Testis (tissue), 2 donors: ENCODE data around the gene HOXB4.

Experiments
- CTCF ChIP-seq, 3 experiments: fragments of 450-650 bp in 2 of 3; fragments of 200-600 bp in 1 of 3; sonication (generic) in 1 of 3; IDR thresholded peaks; one replicate each; pipeline ENCODE4 v1.5.1; 2016 to 2019; ENCODE audit warnings: antibody characterized with exemption in 3 of 3, mild to moderate bottlenecking in 2 of 3, moderate library complexity in 1 of 3
- POLR2A ChIP-seq: fragments of 450-650 bp; IDR thresholded peaks from one replicate; pipeline ENCODE4 v1.6.1; 2017; ENCODE audit warnings: antibody characterized with exemption, mild to moderate bottlenecking, moderate library complexity

- TF ChIP-seq CTCF (IDR thresholded peaks at IDR 0.05): no peak
- no peak for TF ChIP-seq POLR2A
Observed at GRCh38 chr17:48603959-48604769, 26.0 kb upstream of the HOXB4 start.
